GM21367 (cell line): ENCODE results near the gene SFMBT2.
"Not testable (repeated sequence)": the region's sequence is repeated elsewhere in the genome, so short reads cannot be mapped to it uniquely, and the experiment has no call there.

Source experiments
- ATAC-seq: cut with Tn5 transposase; IDR thresholded peaks from one replicate; pipeline ENCODE4 v1.9.1; 2021; ENCODE audit not compliant: unreplicated experiment

SFMBT2 gene

GRCh38 chr10:7333961-7334641 lies 76.7 kb downstream of the SFMBT2 start:
- ATAC-seq, result no peak

- no peak for ATAC-seq
Measured at GRCh38 chr10:7329219-7329618, 81.6 kb downstream of the SFMBT2 start.

DNA sequence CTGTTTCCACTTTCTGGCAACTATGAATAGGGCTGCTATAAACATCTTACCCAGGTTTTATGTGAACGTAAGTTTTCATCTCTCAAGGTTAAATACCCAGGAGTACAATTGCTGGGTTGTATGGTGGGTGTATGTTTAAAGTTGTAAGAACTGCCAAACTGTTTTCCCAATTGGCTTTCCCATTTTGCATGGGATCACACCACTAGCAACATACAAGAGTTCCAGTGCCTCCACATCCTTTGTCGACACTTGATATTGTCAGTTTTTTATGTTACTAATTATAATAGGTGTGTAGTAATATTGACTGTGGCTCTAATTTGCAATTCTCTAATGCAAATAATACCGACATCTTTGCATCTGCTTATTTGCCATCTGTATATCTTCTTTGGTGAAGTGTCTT lies 82.9 kb downstream of the SFMBT2 start:
- no peak for ATAC-seq

- no peak for ATAC-seq
Measured at GRCh38 chr10:7322623-7323022, 88.2 kb downstream of the SFMBT2 start.

DNA sequence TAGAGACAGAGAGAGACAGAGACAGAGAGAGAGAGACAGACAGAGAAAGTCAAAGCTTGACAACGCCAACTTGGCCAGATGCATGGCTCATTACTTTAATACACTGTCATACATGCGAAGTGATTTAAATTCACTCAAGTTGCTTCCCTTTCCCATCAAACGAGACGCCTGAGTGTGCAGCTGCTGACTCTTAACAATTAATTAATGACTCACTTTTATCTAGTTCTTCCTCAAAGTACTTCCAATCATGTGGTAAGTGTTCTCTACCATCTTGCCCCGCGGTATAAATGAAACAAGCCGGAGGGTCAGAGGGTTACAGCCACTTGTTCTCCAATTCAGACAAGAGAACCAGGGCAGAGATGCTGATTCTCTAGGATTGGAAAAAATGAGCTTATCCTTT lies 90.8 kb downstream of the SFMBT2 start:
- no peak for ATAC-seq

DNA sequence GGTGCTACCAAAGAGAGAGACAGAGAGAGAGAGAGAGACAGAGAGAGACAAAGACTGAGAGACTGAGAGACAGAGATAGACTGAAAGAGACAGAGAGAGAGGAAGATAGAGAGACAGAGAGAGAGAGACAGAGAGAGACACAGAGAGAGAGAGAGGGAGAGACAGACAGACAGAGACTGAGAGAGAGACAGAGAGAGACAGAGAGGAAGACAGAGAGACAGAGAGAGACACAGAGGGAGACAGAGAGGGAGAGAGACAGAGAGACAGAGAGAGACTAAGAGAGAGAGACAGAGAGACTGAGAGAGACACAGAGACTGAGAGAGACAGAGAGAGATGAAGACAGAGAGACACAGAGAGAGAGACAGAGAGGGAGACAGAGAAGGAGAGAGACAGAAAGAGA lies 91.2 kb downstream of the SFMBT2 start:
- no peak for ATAC-seq

DNA sequence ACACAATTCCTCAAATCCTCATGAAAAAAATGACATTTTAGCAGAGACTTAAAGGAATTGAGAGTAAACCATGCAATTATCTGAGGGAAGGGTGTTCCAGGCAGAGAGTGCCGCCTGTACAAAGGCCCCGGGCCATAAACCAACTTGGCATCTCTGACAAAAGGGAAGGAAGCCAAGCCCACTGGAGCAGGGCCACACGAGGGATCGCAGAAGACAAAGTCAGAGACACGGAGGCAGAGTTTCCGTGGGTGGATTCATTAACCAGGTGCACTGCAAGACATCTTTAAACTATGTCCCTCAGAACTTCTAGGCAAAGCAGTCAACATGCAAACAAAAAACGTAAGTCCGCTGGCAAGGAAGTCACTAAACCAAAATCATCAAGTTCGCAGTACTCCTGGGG lies 92.0 kb downstream of the SFMBT2 start:
- no peak for ATAC-seq

GRCh38 chr10:7317786-7318446 lies 92.9 kb downstream of the SFMBT2 start:
- no peak for ATAC-seq

DNA sequence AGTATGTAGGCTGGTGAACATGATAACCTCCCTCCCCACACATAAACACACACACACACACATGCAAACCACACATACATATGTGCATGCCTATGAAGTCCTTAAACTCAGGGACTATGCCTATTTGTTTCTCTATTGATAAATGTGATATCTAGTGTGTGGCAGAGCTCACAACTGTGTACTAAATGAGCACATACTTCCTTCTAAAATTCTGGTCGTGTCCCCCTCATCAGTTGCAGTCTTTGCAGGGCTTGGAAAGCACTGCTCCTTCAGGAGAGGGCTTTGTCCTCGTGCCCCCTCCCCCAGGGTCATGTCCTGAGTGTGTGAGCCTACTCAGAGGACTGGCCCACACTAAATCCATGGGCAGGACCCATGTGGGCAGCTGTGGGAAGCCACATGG lies 94.0 kb downstream of the SFMBT2 start:
- no peak for ATAC-seq

DNA sequence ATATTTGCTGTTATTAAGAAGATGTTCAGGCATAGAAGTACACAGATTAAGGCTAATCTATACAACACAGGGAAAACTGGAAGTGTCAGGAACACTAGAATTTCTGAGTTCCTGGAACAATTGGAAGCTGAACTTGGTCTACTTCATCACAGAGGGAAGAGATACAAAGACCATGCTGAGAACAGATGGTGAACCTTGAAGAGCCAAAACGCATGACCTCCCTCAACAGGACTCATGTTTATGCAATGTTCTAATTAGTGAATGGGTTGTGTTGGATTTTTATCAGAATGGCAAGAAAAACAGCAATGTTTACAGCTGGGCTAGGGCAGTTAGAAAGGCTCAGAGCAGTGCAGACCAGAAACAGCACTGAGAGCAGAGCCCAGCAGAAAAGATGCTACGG lies 94.9 kb downstream of the SFMBT2 start:
- no peak for ATAC-seq

- no peak for ATAC-seq
Measured at GRCh38 chr10:7314170-7314569, 96.7 kb downstream of the SFMBT2 start.

DNA sequence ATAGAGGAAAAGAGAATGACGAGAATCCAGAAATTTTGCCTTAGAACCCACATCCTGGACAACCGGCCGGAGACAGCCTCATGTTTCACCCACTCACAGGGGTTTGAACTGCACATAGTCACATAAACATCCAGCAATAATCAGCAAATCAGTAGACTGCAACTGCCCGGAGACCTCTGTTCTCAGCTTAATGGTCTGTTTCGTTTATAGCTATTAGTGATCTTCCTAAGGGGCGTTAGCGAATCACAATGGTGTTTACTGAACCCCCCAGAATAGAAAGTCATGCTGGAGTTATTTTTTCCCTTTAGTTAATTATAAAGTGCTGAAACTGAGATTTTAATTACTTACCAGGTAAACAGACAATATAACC lies 98.4 kb downstream of the SFMBT2 start:
- no peak for ATAC-seq

DNA sequence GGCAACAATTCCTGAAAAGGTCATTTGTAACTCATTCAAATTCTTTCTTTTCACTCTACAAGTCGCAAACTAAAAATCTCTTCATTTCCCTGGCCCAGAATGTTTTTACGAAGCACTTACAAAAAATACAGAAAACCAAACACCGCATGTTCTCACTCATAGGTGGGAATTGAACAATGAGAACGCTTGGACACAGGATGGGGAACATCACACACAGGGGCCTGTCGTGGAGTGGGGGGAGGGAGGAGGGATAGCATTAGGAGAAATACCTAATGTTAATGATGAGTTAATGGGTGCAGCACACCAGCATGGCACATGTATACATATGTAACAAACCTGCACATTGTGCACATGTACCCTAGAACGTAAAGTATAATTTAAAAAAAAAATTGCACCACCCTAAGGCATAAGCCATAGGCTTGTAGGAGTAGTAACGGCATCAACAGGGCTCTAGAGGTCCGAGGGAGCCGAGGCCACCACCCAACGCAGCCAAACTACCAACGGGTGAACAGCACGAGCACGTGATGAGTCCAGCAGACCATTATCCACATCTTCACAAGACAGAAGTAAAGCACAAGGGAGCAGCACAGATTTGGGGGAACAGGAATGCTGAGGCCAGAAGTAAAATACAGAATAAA lies 98.9 kb downstream of the SFMBT2 start:
- ATAC-seq, result not testable (repeated sequence)

DNA sequence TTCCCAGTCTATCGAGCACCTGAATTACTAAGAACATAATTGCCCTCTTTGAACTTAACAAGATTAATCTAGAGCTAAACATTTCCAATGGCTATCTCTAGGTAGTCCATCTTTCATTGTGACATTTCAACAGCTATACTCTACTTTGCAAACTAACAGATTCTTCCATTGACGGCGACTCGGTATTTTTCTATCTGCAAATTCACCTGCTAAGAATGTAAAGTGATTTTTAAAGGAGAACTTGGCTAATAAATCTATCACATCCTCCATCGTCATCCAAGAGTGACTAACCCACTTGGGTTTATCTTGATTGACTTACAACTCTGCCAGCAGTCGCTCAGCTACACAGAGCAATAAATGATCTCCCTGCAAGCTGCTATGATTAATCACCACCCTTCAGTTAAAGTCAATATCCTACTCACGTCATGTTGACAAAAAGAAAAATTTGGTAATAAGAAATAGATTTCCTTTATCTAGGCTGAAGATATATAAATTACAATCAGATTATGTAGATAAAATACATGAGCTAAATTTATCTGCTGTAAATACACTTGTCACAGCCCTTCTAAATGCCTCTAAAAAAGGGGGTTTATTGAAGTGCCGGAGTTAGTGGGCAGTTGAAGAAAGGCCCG lies 99.5 kb downstream of the SFMBT2 start:
- no peak for ATAC-seq

DNA sequence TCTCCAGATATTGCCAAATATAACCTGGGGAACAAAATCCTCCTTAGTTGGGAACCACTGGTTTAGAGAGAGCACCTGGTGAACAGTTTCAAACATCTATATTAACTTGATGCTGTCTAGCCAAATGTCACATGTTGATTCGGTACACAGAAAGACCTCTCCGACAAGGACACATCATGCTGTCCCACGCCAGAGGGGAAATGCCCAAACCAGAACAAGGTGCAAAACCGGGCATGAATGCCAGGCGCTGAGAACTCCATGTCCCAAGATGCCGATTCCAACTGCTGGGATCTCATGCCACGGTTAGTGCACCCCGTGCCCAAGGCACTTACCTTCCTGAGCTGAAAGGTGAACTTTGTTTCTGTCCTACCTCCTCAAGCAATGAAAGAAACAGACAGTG lies 100.8 kb downstream of the SFMBT2 start:
- no peak for ATAC-seq

DNA sequence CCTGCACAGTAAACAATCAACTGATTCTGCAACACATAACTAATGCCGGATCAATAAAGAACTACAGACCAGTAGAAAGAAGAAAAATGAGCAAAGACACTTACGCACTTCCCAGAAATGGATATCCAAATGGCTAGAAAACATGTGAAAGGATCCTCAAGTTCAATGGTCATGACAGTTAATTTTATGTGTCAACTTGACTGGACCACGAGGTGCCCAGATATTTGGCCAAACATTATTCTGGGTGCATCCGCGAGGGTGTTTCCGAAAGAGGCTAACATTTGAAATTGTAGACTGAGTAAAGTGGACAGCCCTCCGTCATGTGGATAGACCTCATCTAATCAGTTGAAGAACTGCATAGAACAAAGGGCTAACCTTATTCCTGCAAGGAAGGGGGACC lies 102.0 kb downstream of the SFMBT2 start:
- ATAC-seq, result no peak

DNA sequence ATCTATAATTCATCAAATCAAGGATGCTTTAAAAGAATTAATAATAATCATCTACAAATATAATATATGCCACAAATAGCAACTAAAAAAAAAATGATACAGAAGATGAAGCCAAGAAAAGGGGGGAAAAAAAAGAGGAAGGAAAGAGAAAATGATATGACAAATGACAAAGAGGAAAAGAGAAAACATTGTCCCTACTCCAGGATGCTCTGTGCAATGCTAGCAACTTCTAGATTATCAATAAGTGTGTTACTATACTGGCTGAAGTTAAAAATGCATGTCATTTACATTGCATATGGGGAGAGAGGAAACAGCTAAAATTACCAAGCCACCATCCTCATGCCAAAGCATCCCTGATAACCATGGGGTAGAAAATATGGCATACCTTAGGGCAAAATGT lies 104.2 kb downstream of the SFMBT2 start:
- ATAC-seq, result no peak

DNA sequence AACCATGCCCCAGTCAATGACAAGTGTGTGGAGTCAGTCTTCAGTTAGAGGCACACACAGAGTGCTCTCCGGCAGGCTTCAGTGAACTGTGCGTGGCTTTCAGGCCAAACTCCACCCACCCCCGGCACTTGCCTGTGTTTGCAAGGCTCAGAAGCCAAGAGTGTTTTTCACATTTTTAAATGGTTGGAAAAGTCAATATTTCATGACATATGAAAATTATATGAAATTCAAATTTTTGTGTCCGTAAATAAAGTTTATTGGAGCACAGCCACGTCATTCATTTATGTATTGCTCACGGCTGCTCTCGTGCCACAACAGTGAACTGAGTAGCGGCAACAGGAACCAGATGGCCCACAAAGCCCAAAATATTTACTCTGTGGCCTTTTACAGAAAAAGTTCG lies 104.7 kb downstream of the SFMBT2 start:
- ATAC-seq, result no peak

GRCh38 chr10:7305053-7305452 lies 105.8 kb downstream of the SFMBT2 start:
- ATAC-seq, result no peak

- ATAC-seq, result no peak
Measured at GRCh38 chr10:7304110-7304509, 106.7 kb downstream of the SFMBT2 start.

- no peak for ATAC-seq
Measured at GRCh38 chr10:7302930-7303557, 107.8 kb downstream of the SFMBT2 start.
